ENCODE measurements around the gene GON4L. TPM values are rescaled to one million over a fixed set of nuclear protein-coding genes. Genes with fewer than 3 reads are reported as not detected.
"Not testable (repeated sequence)": the region's sequence is repeated elsewhere in the genome, so short reads cannot be mapped to it uniquely, and the experiment has no call there.

GON4L gene
- total RNA-seq, 1 donor from 2014 or later, result 22.7 TPM

DNA sequence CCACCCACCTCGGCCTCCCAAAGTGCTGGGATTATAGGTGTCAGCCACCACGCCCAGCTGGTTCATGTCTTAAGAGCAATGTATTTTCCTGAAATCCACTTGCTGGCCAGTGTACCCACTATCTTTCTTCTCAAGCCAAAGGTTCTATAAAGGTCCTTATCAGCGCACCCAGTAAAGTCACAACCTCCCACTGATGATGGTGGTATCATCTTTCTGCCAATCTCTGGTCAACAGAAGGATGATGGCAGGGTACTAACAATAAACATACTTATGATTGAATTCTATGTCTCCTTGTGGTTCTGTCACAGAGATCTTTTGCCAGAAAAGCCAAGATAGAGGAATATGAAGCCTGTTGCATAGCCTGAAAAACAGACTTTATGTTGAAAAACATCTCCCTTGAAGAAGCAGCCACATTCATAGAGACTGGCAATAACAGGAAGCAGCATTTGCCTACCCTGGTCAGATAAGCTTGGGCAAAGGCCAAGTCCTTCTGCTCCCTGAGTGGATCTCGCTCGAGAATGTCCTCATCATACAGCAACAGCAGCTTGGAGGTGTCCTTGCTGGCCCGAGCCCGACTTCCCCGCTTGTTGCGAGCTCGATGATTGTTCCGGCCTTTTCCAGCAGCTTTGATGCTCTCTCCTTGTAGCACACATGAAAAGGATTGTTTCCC, 95.1 kb downstream of the GON4L start:
- DNase-seq (ENCODE audit: low read depth), result no peak
- TF ChIP-seq, protein P1, sequence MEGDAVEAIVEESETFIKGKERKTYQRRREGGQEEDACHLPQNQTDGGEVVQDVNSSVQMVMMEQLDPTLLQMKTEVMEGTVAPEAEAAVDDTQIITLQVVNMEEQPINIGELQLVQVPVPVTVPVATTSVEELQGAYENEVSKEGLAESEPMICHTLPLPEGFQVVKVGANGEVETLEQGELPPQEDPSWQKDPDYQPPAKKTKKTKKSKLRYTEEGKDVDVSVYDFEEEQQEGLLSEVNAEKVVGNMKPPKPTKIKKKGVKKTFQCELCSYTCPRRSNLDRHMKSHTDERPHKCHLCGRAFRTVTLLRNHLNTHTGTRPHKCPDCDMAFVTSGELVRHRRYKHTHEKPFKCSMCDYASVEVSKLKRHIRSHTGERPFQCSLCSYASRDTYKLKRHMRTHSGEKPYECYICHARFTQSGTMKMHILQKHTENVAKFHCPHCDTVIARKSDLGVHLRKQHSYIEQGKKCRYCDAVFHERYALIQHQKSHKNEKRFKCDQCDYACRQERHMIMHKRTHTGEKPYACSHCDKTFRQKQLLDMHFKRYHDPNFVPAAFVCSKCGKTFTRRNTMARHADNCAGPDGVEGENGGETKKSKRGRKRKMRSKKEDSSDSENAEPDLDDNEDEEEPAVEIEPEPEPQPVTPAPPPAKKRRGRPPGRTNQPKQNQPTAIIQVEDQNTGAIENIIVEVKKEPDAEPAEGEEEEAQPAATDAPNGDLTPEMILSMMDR (conservative IDR thresholded peaks at IDR 0.05; ENCODE audit: low read depth, low read length), result no peak
- H3K4me3 ChIP-seq (ENCODE audit: low read depth, low read length), result no peak overlapping the region

DNA sequence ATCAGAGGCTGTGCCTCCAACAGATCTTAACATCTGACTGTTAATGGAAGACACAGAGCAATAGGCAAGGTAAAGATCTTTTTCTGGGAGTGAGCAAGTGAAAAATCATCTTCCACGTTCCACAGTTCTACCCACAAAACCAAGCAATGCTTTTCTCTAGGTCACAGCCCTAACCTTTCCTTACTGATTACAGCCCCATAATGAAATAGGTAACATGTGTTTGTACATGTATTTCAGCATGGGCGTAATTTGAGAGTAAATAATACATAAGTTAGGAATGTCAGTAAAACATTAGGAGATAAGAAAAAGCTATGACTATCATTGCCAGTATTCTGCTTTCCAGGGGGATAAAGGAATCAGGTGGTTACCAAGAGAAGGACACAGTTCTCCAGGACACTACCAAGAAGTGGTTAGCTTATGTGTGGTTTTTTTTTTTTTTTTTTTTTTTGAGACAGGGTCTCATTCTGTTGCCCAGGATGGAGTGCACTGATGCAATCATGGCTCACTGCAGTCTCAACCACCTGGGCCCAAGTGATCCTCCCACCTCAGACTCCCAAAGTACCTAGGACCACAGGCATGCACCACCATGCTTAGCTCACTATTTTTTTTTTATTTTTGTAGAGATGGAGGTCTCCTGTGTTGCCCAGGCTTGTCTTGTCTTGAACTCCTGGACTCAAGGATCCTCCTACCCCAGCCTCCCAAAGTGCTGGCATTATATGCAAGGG, 96.1 kb downstream of the GON4L start:
- no peak overlapping the region for H3K4me3 ChIP-seq (ENCODE audit: low read depth, low read length)
- DNase-seq (ENCODE audit: low read depth), result no peak
- TF ChIP-seq, protein P1 (conservative IDR thresholded peaks at IDR 0.05; ENCODE audit: low read depth, low read length), result no peak

DNA sequence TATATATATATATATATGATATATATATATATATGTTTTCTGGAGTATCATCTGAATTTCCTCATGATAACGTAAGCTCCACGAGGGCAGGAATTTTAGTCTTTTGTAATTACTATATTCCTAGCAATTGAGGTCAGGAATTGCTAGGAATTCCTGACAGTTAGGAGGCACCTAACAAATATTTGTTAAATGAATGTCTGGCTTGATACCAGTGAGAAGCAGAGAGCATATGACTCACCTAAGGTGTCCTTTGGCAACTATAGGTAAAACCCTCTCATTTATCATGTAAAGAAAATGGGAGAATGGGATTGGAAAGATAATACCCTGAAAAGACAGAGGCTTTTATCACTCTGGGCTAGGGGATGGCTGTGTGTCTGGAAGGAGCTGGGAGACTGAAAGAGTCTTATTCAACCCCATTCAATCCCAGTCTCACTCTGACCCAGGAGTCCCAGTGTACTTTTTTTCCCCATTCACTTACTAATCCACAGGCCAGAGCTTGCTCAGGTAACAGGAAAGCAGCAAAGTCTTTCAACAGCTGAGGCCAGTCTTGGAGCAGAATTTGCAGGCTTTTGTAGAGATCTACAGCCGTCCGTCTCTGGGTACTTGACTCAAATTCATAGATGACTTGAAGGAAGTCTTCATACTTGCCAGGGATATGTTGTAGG, 96.9 kb downstream of the GON4L start:
- TF ChIP-seq, protein P1 (conservative IDR thresholded peaks at IDR 0.05; ENCODE audit: low read depth, low read length), result no peak
- DNase-seq (ENCODE audit: low read depth), result no peak
- no peak overlapping the region for H3K4me3 ChIP-seq (ENCODE audit: low read depth, low read length)

DNA sequence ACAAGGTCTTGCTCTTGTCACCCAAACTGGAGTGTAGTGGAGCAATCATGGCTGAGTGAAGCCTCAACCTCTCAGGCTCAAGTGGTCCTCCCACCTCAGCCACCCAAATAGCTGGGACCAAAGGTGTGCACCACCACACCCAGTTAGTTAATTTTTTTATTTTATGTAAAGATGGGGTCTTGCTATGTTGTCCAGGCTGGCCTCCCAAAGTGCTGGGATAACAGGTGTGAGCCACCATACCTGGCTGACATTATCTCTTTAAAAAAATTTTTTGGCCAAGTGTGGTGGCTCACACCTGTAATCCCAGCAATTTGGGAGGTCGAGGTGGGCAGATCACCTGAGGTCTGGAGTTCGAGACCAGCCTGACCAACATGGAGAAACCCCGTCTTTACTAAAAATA, 98.0 kb downstream of the GON4L start:
- H3K4me3 ChIP-seq (ENCODE audit: low read depth, low read length); DNase-seq (ENCODE audit: low read depth): not testable (repeated sequence)

DNA sequence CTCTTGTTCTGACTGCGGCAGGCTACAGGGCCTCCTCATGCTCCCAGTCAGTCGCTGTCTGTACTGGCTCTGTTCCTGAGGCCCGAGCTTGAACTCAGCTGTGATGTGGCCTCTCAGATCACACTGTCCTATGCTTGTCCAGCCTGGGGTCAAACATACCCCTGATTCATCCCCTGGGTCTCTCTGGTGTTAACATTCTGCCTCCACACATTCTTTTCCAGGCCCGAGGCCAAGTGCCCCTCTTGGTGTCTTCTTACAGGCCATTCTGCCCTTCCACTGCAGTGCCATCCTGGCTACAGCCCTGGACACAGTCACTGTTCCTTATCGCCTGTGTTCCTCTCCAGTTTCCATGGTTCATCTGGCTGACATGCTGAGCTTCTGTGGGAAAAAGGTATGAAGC, 108.9 kb downstream of the GON4L start:
- H3K4me3 ChIP-seq (ENCODE audit: low read depth, low read length); DNase-seq (ENCODE audit: low read depth): not testable (repeated sequence)

DNA sequence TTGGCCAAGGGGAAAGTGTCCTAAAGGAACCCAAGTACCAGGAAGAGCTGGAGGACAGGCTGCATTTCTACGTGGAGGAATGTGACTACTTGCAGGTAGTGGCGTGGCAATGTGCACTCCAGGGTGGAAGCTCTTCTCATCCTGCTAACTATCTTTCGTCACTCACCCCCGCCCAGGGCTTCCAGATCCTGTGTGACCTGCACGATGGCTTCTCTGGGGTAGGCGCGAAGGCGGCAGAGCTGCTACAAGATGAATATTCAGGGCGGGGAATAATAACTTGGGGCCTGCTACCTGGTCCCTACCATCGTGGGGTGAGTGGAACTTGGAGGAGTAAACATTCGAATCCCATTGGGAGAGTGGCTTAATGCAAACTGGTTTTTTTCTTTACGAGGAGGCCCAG, 109.4 kb downstream of the GON4L start:
- DNase-seq (ENCODE audit: low read depth); H3K4me3 ChIP-seq (ENCODE audit: low read depth, low read length): not testable (repeated sequence)

DNA sequence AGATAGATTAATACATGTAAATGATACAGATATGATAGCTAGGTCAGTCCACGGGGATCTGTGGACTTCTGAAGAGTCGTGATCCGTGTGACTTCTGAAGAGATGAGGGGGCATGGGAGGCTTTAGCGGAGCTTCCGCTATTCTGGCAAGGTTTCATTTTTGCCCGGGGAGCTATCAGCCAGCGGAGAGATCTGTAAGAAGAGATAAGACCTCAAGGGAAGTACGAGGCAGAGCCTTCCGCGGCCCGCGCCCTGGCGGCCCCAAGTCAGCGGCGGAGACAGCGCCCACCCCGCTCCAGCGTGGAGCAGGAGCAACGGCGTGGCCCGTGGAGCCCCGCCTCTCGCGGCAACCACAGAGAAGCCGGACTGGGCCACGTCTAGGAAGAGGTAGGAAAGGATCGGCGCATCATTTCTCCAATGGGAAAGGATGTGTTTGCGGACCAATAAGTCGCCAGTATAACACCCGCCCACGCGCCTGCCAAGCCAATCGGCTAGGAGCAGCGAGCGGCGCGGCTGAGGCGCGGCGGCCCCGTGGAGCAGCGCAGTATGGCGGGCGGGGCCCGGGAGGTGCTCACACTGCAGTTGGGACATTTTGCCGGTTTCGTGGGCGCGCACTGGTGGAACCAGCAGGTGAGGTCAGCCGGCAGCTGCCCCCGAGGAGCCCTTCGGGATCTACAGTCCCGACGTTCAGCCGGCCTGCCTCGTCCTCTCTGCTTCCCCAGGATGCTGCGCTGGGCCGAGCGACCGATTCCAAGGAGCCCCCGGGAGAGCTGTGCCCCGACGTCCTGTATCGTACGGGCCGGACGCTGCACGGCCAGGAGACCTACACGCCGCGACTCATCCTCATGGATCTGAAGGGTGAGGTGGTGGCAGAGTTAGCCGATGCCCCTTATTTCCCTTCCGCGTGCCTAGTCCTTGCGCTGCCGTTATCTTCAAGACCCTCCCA, 111.5 kb downstream of the GON4L start:
- peak; percentile 83 for DNase-seq (ENCODE audit: low read depth)
- H3K4me3 ChIP-seq (ENCODE audit: low read depth, low read length), result peak overlapping the region; percentile 90

DNA sequence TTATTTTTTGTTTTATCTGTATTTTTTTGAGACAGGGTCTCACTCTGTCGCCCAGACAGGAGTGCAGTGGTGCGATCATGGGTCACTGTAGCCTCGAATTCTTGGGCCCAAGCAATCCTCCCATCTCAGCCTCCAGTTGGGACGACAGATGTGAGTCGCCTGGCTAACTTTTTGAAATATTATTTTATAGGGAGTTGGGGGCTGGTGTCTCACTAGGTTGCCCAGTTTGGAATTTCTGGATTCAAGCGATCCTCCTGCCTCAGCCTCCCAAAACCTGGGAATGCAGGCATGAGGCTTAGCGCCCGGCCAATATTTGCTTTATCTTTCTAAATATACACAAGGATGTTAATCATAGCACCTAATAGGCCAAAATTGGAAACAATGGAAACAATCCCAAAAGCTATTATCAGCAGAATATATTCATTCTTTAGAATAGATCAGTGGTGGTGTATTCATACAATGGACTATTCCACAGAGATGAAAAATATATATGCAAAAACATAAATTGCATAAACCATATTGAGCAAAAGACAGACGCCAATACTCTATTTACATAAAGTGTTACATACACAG, 112.2 kb downstream of the GON4L start:
- no peak for DNase-seq (ENCODE audit: low read depth)
- peak overlapping the region; percentile 90 for H3K4me3 ChIP-seq (ENCODE audit: low read depth, low read length)
- TF ChIP-seq, protein P1 (conservative IDR thresholded peaks at IDR 0.05; ENCODE audit: low read depth, low read length), result no peak
